ENCODE results near the gene HNRNPK. TPM values are rescaled to one million over a fixed set of nuclear protein-coding genes. Genes with fewer than 3 reads are reported as not detected.

The HNRNPK gene
- total and polyA plus RNA-seq, 2 of the 4 experiments (the other 2 are of a cell fraction), result 422 to 458 TPM

DNA sequence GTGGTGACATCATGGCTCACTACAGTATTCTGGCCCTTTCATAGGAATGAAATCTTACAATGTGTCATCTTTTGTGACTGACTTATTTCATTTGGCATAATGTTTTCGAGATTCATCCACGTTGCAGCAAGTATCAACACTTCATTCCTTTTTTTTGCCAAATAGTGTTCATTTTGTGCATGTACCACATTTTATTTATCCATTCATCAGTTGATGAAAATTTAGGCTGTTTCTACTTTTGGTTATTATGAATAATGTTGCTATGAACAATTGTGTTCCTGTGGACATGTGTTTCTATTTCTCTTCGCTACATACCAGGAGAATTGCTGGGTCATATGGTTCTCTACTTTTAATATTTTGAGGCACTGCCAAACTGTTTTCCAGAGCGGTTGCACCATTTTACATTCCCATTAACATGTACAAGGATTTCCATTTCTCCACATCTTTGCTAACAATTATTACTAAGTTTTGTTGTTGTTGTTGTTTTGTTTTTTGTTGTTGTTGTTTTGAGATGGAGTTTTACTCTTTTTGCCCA is 44.1 kb upstream of the HNRNPK start:
- H3K4ac ChIP-seq (ENCODE audit: low read depth, low read length), result no peak overlapping the region
- H3K4me1 ChIP-seq (ENCODE audit: control insufficient read depth, insufficient read depth, low read length), result no peaks in the 10 kb centered on the region
- CTCF ChIA-PET, result no interaction called here
- no peak overlapping the region for H2BK5ac ChIP-seq (ENCODE audit: low read depth, low read length, poor library complexity, severe bottlenecking)
- H4K20me1 ChIP-seq (ENCODE audit: insufficient read depth, low read length), result no peaks in the 10 kb centered on the region
- H3K4me3 ChIP-seq (ENCODE audit: insufficient read depth, low read depth, low read length), result no peak overlapping the region
- intact Hi-C loops (cut with micrococcal nuclease) (no loop called here), dilution Hi-C loops (cut with HindIII; ENCODE audit: low sequenced_read_pairs, unreplicated experiment) (no loop called here), in situ Hi-C loops (cut with MboI; ENCODE audit: low sequenced_read_pairs) (no loop called here)
- H4K91ac ChIP-seq (ENCODE audit: insufficient read depth, low read depth, low read length), result no peak overlapping the region
- no CpG with 5 or more reads among the region's 4 CpGs for WGBS, 2 experiments (ENCODE audit: extremely low coverage in 2 of 2, insufficient read length in 1 of 2)
- H2BK120ac ChIP-seq (ENCODE audit: low read depth, low read length), result no peak overlapping the region
- H3K27me3 ChIP-seq (ENCODE audit: control insufficient read depth, insufficient read depth, low read length), result no peaks in the 10 kb centered on the region
- H3K56ac ChIP-seq (ENCODE audit: extremely low read depth, insufficient read depth, low read length), result no peak overlapping the region
- H2BK20ac ChIP-seq (ENCODE audit: low read depth, low read length), result no peak overlapping the region
- BruUV-seq (replicated peaks), result no TSS peak
- H3K9me1 ChIP-seq (ENCODE audit: insufficient read depth, low read length), result no peaks in the 10 kb centered on the region
- no peak for DNase-seq
- no peak overlapping the region for H2AK9ac ChIP-seq (replicated peaks; ENCODE audit: low read depth, low read length, poor library complexity)
- no peak overlapping the region for H2BK15ac ChIP-seq (ENCODE audit: low read depth, low read length)
- no peaks in the 10 kb centered on the region for H3K36me3 ChIP-seq (ENCODE audit: control insufficient read depth, insufficient read depth, low read length)
- no peak overlapping the region for H4K5ac ChIP-seq (ENCODE audit: low read depth, low read length)
- no peak overlapping the region for H2AFZ ChIP-seq (replicated peaks; ENCODE audit: low read length, poor library complexity)
- no peak overlapping the region for H3K18ac ChIP-seq (ENCODE audit: low read depth, low read length)
- TF ChIP-seq CEBPB (IDR thresholded peaks at IDR 0.05; ENCODE audit: low read depth, low read length) (no peak), MXI1 (IDR thresholded peaks at IDR 0.05; ENCODE audit: borderline replicate concordance, low read depth, low read length) (no peak), POLR2A (IDR thresholded peaks at IDR 0.05; ENCODE audit: low read depth, low read length) (no peak), BHLHE40 (IDR thresholded peaks at IDR 0.05; ENCODE audit: low read depth, low read length) (no peak), CHD1 (IDR thresholded peaks at IDR 0.05; ENCODE audit: low read depth, low read length) (no peak), MAZ (IDR thresholded peaks at IDR 0.05; ENCODE audit: borderline replicate concordance, low read depth, low read length) (no peak), MAFK (IDR thresholded peaks at IDR 0.05; ENCODE audit: low read depth, low read length) (no peak), RAD21 (IDR thresholded peaks at IDR 0.05; ENCODE audit: low read length) (no peak), RCOR1 (IDR thresholded peaks at IDR 0.05; ENCODE audit: insufficient replicate concordance, low read length) (no peak), FOS (IDR thresholded peaks at IDR 0.05; ENCODE audit: low read depth, low read length) (no peak), RFX5 (IDR thresholded peaks at IDR 0.05; ENCODE audit: low read depth, low read length) (no peak), SMC3 (IDR thresholded peaks at IDR 0.05; ENCODE audit: low read depth, low read length) (no peak), NFE2L2 (IDR thresholded peaks at IDR 0.05; ENCODE audit: low read depth, low read length) (no peak)
- TF ChIP-seq, protein P1, sequence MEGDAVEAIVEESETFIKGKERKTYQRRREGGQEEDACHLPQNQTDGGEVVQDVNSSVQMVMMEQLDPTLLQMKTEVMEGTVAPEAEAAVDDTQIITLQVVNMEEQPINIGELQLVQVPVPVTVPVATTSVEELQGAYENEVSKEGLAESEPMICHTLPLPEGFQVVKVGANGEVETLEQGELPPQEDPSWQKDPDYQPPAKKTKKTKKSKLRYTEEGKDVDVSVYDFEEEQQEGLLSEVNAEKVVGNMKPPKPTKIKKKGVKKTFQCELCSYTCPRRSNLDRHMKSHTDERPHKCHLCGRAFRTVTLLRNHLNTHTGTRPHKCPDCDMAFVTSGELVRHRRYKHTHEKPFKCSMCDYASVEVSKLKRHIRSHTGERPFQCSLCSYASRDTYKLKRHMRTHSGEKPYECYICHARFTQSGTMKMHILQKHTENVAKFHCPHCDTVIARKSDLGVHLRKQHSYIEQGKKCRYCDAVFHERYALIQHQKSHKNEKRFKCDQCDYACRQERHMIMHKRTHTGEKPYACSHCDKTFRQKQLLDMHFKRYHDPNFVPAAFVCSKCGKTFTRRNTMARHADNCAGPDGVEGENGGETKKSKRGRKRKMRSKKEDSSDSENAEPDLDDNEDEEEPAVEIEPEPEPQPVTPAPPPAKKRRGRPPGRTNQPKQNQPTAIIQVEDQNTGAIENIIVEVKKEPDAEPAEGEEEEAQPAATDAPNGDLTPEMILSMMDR (conservative IDR thresholded peaks at IDR 0.05; ENCODE audit: low read depth, low read length), result no peak
- TF ChIP-seq, protein P2, sequence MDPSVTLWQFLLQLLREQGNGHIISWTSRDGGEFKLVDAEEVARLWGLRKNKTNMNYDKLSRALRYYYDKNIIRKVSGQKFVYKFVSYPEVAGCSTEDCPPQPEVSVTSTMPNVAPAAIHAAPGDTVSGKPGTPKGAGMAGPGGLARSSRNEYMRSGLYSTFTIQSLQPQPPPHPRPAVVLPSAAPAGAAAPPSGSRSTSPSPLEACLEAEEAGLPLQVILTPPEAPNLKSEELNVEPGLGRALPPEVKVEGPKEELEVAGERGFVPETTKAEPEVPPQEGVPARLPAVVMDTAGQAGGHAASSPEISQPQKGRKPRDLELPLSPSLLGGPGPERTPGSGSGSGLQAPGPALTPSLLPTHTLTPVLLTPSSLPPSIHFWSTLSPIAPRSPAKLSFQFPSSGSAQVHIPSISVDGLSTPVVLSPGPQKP (IDR thresholded peaks at IDR 0.05; ENCODE audit: borderline replicate concordance, low read depth, low read length), result no peak
- TF ChIP-seq, protein P3, sequence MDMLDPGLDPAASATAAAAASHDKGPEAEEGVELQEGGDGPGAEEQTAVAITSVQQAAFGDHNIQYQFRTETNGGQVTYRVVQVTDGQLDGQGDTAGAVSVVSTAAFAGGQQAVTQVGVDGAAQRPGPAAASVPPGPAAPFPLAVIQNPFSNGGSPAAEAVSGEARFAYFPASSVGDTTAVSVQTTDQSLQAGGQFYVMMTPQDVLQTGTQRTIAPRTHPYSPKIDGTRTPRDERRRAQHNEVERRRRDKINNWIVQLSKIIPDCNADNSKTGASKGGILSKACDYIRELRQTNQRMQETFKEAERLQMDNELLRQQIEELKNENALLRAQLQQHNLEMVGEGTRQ (IDR thresholded peaks at IDR 0.05; ENCODE audit: low read depth, low read length), result no peak
- ATAC-seq (ENCODE audit: low read depth), result no peak
- H4K8ac ChIP-seq (ENCODE audit: low read depth in 2 of 2, low read length in 2 of 2), result no peak overlapping the region
- H2AK5ac ChIP-seq (ENCODE audit: low read depth, low read length), result no peak overlapping the region
- H3K9me3 ChIP-seq (ENCODE audit: control insufficient read depth, insufficient read depth, low read length), result no peaks in the 10 kb centered on the region
- H3K27ac ChIP-seq (ENCODE audit: insufficient read depth, low read length), result no peak overlapping the region
- no peak overlapping the region for H3K9ac ChIP-seq (ENCODE audit: low read depth, low read length)
- H3K23ac ChIP-seq (ENCODE audit: low read depth, low read length), result no peak overlapping the region
- H3K79me1 ChIP-seq (ENCODE audit: low read depth in 1 of 2, low read length in 2 of 2), result no peaks in the 10 kb centered on the region
- H3K4me2 ChIP-seq (ENCODE audit: low read depth, low read length), result no peak overlapping the region
- POLR2A ChIA-PET (ENCODE audit: unreplicated experiment), result no interaction called here
- H3K14ac ChIP-seq (replicated peaks; ENCODE audit: low read depth, low read length), result no peak overlapping the region

All from IMR-90 (cell line).